ENCODE results near the gene RCE1. TPM values are rescaled to one million over a fixed set of nuclear protein-coding genes. Genes with fewer than 3 reads are reported as not detected.
"Not testable (repeated sequence)": the region's sequence is repeated elsewhere in the genome, so short reads cannot be mapped to it uniquely, and the experiment has no call there.

Gene RCE1, protein sequence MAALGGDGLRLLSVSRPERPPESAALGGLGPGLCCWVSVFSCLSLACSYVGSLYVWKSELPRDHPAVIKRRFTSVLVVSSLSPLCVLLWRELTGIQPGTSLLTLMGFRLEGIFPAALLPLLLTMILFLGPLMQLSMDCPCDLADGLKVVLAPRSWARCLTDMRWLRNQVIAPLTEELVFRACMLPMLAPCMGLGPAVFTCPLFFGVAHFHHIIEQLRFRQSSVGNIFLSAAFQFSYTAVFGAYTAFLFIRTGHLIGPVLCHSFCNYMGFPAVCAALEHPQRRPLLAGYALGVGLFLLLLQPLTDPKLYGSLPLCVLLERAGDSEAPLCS
- total RNA-seq (10 to 100 TPM in 3 of 6 donors, 1 to 10 TPM in 3; 8.2 to 13.2 (median 9.4) TPM), polyA plus RNA-seq (10 to 100 TPM; 10.1 to 19.0 TPM)

DNA sequence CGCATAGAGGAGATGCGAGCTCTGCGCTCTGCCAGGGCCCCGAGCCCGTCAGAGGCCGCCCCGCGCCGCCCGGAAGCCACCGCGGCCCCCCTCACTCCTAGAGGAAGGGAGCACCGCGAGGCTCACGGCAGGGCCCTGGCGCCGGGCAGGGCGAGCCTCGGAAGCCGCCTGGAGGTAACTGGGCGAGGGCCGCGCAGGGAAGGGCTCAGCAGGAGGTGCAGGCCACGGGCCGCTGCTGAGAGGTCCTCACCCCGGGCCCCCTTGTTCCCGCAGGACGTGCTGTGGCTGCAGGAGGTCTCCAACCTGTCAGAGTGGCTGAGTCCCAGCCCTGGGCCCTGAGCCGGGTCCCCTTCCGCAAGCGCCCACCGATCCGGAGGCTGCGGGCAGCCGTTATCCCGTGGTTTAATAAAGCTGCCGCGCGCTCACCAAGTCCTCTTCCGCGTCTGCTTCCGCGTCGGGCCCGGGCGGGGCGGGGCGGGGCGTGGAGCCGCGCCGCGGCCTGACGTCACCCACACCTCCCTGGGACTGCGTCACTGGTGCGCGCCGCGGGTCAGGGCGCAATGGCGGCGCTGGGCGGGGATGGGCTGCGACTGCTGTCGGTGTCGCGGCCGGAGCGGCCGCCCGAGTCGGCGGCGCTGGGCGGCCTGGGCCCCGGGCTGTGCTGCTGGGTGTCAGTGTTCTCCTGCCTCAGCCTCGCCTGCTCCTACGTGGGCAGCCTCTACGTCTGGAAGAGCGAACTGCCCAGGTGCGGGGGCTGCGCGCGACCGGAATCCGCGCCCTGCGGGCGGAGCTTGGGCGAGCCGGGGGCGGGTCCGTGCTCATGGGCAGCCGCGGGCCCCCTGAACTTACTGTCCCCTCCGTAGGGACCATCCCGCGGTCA is at the start of gene RCE1:
RCE1 (plus strand) TSS at position 546 of the 880 bp plus-strand sequence; CDS start at position 561, 15 bp downstream.
- intact Hi-C loops (cut with DNase I), result loop anchor here in 1 of 3 donors (5.0 kb wide), 1 partner anchor 151 kb away; no protein-coding TSS in a partner anchor
- peak within 1 kb of the TSS; percentile 72 to 99 (median 90) for H3K4me3 ChIP-seq
- no peaks in the 10 kb centered on the region for H3K9me3 ChIP-seq
- peaks cover 0 to 17% (median 0%) of the 10 kb centered on the region in 3 donors for H3K36me3 ChIP-seq
- TF ChIP-seq, protein P1, sequence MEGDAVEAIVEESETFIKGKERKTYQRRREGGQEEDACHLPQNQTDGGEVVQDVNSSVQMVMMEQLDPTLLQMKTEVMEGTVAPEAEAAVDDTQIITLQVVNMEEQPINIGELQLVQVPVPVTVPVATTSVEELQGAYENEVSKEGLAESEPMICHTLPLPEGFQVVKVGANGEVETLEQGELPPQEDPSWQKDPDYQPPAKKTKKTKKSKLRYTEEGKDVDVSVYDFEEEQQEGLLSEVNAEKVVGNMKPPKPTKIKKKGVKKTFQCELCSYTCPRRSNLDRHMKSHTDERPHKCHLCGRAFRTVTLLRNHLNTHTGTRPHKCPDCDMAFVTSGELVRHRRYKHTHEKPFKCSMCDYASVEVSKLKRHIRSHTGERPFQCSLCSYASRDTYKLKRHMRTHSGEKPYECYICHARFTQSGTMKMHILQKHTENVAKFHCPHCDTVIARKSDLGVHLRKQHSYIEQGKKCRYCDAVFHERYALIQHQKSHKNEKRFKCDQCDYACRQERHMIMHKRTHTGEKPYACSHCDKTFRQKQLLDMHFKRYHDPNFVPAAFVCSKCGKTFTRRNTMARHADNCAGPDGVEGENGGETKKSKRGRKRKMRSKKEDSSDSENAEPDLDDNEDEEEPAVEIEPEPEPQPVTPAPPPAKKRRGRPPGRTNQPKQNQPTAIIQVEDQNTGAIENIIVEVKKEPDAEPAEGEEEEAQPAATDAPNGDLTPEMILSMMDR (IDR thresholded peaks at IDR 0.05), result no peak
- H3K27me3 ChIP-seq, result no peaks in the 10 kb centered on the region
- peak within 1 kb of the TSS; percentile 84 to 96 (median 90) for H3K27ac ChIP-seq
- DNase-seq, result peak; percentile 83 to 98 (median 94)
- H3K4me1 ChIP-seq, result peaks cover 7 to 18% (median 13%) of the 10 kb centered on the region in 3 donors
- no peak for FAIRE-seq
- 0% methylated on average over 55 to 98 of the region's 98 CpGs for WGBS, 2 donors
- peak; percentile 95 to 98 (median 98) for ATAC-seq

DNA sequence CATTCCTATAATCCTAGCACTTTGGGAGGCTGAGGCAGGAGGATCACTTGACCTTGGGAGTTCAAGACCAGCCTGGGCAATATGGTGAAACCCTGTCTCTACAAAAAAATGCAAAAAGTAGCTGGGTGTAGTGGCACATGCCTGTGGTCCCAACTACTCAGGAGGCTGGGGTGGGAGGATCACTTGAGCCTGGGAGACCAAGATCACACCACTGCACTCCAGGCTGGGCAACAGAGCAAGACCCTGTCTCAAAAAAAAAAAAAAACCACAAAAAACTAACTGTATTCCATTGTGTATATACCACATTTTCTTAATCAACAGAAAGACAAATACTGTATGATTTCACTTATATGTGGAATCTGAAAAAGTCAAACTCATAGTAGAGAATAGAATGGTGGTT is 43.4 kb upstream of the RCE1 start:
- intact Hi-C loops (cut with DNase I); H3K4me3 ChIP-seq; H3K27me3 ChIP-seq; H3K9me3 ChIP-seq; H3K27ac ChIP-seq; ATAC-seq; DNase-seq; H3K4me1 ChIP-seq; H3K36me3 ChIP-seq; FAIRE-seq: not testable (repeated sequence)

DNA sequence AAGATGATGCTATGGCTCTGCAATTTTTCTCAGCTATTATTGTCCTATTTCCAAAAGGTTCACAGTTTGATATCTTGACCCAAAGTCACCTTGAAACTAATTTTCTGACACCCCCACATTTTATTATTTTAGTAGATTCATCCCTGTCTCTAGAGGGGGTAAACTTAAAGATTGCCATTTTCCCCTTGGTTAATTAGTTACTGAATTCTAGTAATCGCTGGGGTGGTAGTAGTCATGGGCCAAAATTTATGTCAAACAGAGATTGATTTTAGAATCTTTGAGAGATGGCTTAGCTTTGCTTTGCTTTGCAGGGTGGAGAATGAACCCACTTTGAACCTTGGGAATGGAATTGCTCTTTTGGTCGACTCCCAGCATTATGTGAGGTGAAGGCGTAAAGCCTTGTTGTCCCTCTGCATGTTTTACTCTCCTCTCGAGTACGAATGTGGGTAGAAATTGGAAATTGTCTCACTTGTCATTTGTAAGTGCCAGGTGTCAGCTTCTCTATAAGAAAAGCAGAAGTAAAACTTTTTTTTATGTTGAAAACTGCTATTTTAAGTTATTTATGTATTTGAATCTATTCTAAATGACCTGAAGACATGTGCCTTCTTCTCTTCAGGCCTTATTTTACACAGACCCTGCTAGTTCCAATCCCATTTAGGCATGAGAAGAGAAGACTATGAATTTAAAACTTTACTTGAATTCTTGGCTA is 42.4 kb upstream of the RCE1 start:
- H3K4me3 ChIP-seq, result no peak overlapping the region
- ATAC-seq (no peak), FAIRE-seq (no peak), DNase-seq (no peak)
- H3K9me3 ChIP-seq, result no peaks in the 10 kb centered on the region
- intact Hi-C loops (cut with DNase I), result no loop called here
- WGBS, 2 donors, result 80 to 85% methylated on average over 5 of the region's 5 CpGs
- H3K36me3 ChIP-seq, result no peaks in the 10 kb centered on the region
- no peak overlapping the region for H3K27ac ChIP-seq
- no peaks in the 10 kb centered on the region for H3K4me1 ChIP-seq
- TF ChIP-seq, protein P1 (IDR thresholded peaks at IDR 0.05), result no peak
- H3K27me3 ChIP-seq, result no peaks in the 10 kb centered on the region

DNA sequence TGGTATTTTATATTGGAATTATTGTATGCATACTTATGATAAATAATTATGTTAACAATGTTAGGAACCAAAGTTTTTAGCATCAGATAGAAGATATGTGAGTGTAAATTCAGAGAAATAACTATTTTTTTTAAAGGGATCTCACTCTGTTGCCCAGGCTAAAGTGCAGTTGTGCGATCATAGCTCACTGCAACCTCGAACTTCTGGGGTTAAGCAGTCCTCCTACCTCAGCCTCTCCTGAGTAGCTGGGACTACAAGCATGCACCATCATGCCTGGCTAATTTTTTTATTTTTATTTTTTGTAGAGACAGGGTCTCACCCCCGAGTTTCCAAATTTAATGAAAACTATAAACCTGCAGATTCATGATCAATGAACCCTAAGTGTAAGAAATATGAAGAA is 33.6 kb upstream of the RCE1 start:
- Histone ChIP-seq H3K27me3 (no peaks in the 10 kb centered on the region), H3K9me3 (no peaks in the 10 kb centered on the region), H3K4me3 (no peak overlapping the region), H3K27ac (no peak overlapping the region), H3K36me3 (no peaks in the 10 kb centered on the region), H3K4me1 (no peaks in the 10 kb centered on the region)
- no peak for FAIRE-seq
- DNase-seq, result no peak
- TF ChIP-seq, protein P1 (IDR thresholded peaks at IDR 0.05), result no peak
- intact Hi-C loops (cut with DNase I), result no loop called here
- WGBS, 2 donors, result 73 to 87% methylated on average over 3 of the region's 3 CpGs
- no peak for ATAC-seq

DNA sequence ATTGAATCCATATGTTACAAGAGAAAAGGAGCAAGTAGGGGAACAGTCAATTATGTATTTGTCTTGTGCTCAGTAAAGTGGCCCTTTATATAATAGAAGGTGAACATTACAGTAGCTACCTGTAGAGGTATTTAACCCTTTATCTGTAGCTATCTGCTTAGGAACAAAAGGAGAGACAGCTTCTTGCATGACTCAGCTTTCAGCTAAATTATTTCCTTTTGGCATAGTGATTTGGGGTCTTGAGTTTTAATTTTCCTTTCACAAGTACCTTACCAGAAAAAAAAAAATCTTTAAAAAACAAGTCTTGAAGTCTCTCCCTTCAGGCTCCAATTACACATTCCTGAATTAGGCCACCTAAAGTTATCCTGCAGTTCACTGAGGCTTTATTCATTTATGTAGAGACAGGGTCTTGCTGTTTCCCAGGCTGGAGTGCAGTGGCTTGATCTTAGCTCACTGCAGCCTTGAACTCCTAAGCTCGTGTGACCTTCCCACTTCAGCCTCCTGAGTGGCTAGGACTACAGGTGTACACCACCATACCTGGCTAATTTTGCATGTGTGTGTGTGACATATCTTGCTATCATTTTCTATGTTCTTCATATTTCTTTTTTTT is 32.6 kb upstream of the RCE1 start:
- TF ChIP-seq, protein P1 (IDR thresholded peaks at IDR 0.05), result no peak

More for the DNA sequence above, 32.6 kb upstream of the RCE1 start:
- ATAC-seq (no peak), DNase-seq (no peak), FAIRE-seq (no peak)
- H3K4me3 ChIP-seq, result no peak overlapping the region
- H3K9me3 ChIP-seq, result no peaks in the 10 kb centered on the region
- intact Hi-C loops (cut with DNase I), result no loop called here
- WGBS, 2 donors, result 83 to 97% methylated on average over 1 of the region's 1 CpG
- H3K27me3 ChIP-seq, result no peaks in the 10 kb centered on the region
- no peaks in the 10 kb centered on the region for H3K36me3 ChIP-seq
- no peak overlapping the region for H3K27ac ChIP-seq
- H3K4me1 ChIP-seq, result no peaks in the 10 kb centered on the region

Data from pancreas (tissue), 10 donors.